ENCODE measurements around the gene THOP1. TPM values are rescaled to one million over a fixed set of nuclear protein-coding genes. Genes with fewer than 3 reads are reported as not detected.
A peak's percentile ranks its signal among the peaks of the same experiment; 100 is the strongest.

THOP1 gene
- total and polyA plus RNA-seq, 2 experiments from 2014 or later: 81.3 to 111 TPM

DNA sequence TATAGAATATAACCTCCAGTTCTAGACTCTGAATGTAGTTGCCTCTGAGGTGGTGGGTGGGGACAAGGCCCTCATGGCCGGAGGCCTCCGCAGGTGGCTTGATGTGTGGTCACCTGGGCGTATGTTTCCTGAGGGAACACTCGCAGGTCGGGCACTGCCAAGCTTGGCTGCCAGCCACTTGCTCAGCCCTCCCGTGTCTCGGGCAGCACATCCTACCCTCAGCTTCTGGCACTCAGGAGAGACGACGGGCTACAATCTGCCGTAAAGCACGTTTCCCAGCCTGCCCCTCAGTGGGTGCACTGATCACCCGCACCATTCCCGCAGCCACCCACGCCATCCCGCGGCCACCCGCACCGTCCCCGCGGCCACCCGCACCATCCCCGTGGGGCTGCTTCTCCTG, 15.2 kb downstream of the THOP1 start:
- TF ChIP-seq, protein P1, sequence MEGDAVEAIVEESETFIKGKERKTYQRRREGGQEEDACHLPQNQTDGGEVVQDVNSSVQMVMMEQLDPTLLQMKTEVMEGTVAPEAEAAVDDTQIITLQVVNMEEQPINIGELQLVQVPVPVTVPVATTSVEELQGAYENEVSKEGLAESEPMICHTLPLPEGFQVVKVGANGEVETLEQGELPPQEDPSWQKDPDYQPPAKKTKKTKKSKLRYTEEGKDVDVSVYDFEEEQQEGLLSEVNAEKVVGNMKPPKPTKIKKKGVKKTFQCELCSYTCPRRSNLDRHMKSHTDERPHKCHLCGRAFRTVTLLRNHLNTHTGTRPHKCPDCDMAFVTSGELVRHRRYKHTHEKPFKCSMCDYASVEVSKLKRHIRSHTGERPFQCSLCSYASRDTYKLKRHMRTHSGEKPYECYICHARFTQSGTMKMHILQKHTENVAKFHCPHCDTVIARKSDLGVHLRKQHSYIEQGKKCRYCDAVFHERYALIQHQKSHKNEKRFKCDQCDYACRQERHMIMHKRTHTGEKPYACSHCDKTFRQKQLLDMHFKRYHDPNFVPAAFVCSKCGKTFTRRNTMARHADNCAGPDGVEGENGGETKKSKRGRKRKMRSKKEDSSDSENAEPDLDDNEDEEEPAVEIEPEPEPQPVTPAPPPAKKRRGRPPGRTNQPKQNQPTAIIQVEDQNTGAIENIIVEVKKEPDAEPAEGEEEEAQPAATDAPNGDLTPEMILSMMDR (IDR thresholded peaks at IDR 0.05; ENCODE audit: low read depth, low read length): no peak
- Histone ChIP-seq H3K27me3 (no peaks in the 10 kb centered on the region), H3K9me3 (ENCODE audit: low read depth) (no peaks in the 10 kb centered on the region), H3K4me1 (ENCODE audit: low read depth) (peaks cover 8% of the 10 kb centered on the region), H3K27ac (peak overlapping the region; percentile 6), H3K36me3 (peaks cover 14% of the 10 kb centered on the region), H3K4me3 (no peak overlapping the region)
- no peak for DNase-seq (ENCODE audit: low read depth in 1 of 2, low spot score in 1 of 2)

DNA sequence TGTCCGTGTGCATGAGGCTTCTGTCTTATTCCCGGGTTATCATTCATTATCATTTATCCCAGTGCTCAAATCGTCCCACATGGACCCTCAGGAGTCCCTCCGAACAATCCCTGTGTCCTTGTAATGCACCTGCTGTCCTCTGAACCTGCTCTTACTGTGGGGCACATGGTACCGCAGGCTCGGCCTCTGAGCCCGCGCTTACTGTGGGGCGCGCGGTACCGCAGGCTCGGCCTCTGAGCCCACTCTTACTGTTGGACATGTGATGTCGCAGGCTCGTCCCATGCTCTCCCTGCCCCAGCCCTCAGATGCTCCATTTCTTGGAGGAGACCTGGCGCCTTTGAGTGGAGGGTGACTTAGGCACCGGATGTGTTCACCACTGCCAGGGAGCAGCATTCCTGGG, 17.5 kb downstream of the THOP1 start:
- Histone ChIP-seq H3K27ac (no peak overlapping the region), H3K4me3 (no peak overlapping the region), H3K9me3 (ENCODE audit: low read depth) (no peaks in the 10 kb centered on the region), H3K27me3 (no peaks in the 10 kb centered on the region), H3K36me3 (peaks cover 12% of the 10 kb centered on the region), H3K4me1 (ENCODE audit: low read depth) (peaks cover 8% of the 10 kb centered on the region)
- no peak for DNase-seq (ENCODE audit: low read depth in 1 of 2, low spot score in 1 of 2)
- TF ChIP-seq, protein P1 (IDR thresholded peaks at IDR 0.05; ENCODE audit: low read depth, low read length): no peak

DNA sequence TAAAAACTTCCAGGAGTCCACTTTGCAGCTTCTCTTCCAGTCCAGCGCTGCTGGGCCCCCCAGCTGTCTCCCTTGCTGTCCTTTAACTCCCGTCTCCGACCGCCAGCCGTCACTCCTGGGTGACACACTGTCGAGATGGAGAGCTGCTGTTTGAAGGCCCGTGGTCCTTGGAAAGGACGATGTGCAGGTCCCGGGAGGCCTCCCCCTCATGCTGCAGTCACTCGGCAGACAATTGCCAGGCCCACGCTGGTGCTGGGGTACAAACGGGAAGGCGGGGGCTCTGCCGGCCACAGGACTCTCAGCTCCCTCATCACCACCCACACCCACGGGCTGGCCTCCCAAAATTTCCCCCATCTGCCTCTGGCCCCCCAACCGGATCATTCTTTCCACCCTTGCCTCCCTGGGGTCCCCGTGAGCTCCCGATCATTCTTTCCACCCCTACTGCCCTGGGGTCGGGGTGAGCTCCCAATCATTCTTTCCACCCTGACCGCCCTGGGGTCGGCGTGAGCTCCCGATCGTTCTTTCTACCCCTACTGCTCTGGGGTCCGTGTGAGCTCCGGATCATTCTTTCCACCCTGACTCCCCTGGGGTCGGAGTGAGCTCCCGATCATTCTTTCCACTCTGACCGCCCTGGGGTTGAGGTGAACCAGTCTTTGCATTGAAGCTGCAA, 18.3 kb downstream of the THOP1 start:
- Histone ChIP-seq H3K4me1 (ENCODE audit: low read depth) (peaks cover 4% of the 10 kb centered on the region), H3K27me3 (no peaks in the 10 kb centered on the region), H3K9me3 (ENCODE audit: low read depth) (no peaks in the 10 kb centered on the region), H3K36me3 (peaks cover 20% of the 10 kb centered on the region), H3K4me3 (no peak overlapping the region), H3K27ac (no peak overlapping the region)
- no peak for DNase-seq (ENCODE audit: low read depth in 1 of 2, low spot score in 1 of 2)
- TF ChIP-seq, protein P1 (IDR thresholded peaks at IDR 0.05; ENCODE audit: low read depth, low read length): no peak

GRCh38 chr19:2804156-2805004, 19.1 kb downstream of the THOP1 start:
- Histone ChIP-seq H3K27ac (no peak overlapping the region), H3K9me3 (ENCODE audit: low read depth) (no peaks in the 10 kb centered on the region), H3K27me3 (no peaks in the 10 kb centered on the region), H3K36me3 (peaks cover 21% of the 10 kb centered on the region), H3K4me1 (ENCODE audit: low read depth) (no peaks in the 10 kb centered on the region), H3K4me3 (no peak overlapping the region)
- TF ChIP-seq, protein P1 (IDR thresholded peaks at IDR 0.05; ENCODE audit: low read depth, low read length): no peak
- DNase-seq (ENCODE audit: low read depth in 1 of 2, low spot score in 1 of 2): no peak

DNA sequence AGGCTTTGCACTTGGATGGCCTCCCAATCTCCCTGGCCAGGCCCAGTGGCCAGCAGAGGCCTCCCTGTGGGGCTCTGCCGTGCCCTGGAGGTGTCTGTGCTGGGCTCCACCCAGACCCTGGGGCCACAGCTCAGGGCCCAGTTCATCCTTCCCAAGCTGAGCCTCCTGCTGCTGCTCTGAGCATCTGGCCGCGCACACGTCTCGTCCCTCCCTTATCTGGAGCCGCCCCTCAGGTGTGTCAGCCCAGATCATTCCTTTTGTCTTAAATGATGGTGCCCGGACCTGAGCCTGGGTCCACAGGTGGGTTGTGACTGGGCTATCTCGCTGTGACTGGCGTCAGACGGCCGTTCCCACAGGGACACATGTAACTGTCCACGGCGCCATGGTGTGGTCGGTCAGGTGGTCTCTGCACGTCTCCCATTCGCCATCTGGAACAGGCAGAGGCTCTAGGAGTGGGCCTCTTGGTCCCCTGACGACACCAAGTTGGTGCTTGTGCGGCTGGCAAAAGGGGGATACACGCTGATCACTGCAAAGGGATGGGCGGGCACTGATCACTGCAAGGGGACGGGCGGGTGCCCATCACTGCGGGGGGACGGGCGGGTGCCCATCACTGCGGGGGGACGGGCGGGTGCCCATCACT, 20.1 kb downstream of the THOP1 start:
- no peak for DNase-seq (ENCODE audit: low read depth in 1 of 2, low spot score in 1 of 2)
- no peaks in the 10 kb centered on the region for H3K4me1 ChIP-seq (ENCODE audit: low read depth)
- no peak overlapping the region for H3K4me3 ChIP-seq
- no peaks in the 10 kb centered on the region for H3K9me3 ChIP-seq (ENCODE audit: low read depth)
- TF ChIP-seq, protein P1 (IDR thresholded peaks at IDR 0.05; ENCODE audit: low read depth, low read length): no peak
- H3K27me3 ChIP-seq: no peaks in the 10 kb centered on the region
- H3K36me3 ChIP-seq: peaks cover 24% of the 10 kb centered on the region
- H3K27ac ChIP-seq: no peak overlapping the region

Data from cardiac muscle cell (in vitro differentiated cells and primary cell).